Measurements from ENCODE around the gene VPS18. TPM values are rescaled to one million over a fixed set of nuclear protein-coding genes. Genes with fewer than 3 reads are reported as not detected.

VPS18 gene
- total and polyA plus RNA-seq, 2 donors (not counting 3 experiments of a cell fraction or from before 2014, with no cell fraction given): 29.3 to 32.8 TPM

GRCh38 chr15:40892447-40893012 lies 1.7 kb upstream of the VPS18 start:
- Histone ChIP-seq H2AFZ (ENCODE audit: low read depth, low read length) (no peak overlapping the region), H3K79me2 (ENCODE audit: control insufficient read depth, insufficient read depth, low read length) (peaks cover 18% of the 10 kb centered on the region), H3K4me2 (ENCODE audit: insufficient read depth, low read length) (no peak overlapping the region), H3K4me3 (replicated peaks in 1 of 3; ENCODE audit: insufficient read depth in 1 of 3, low read depth in 1 of 3, low read length in 3 of 3) (no peak overlapping the region), H4K20me1 (replicated peaks; ENCODE audit: control insufficient read depth, extremely low read depth, insufficient read depth, low read length) (no peaks in the 10 kb centered on the region), H3K27ac (ENCODE audit: insufficient read depth, low read depth, low read length) (no peak overlapping the region), H3K27me3 (ENCODE audit: control insufficient read depth in 2 of 2, insufficient read depth in 2 of 2, low read length in 2 of 2) (no peaks in the 10 kb centered on the region), H3K9me1 (replicated peaks; ENCODE audit: control insufficient read depth, extremely low read depth, insufficient read depth, low read length) (no peaks in the 10 kb centered on the region), H3K9me3 (replicated peaks; ENCODE audit: control insufficient read depth, insufficient read depth, low read length) (no peaks in the 10 kb centered on the region), H3K4me1 (ENCODE audit: control insufficient read depth, extremely low read depth, insufficient read depth, low read length) (peaks cover 14% of the 10 kb centered on the region), H3K9ac (replicated peaks; ENCODE audit: extremely low read depth, insufficient read depth, low read length) (no peak overlapping the region), H3K36me3 (ENCODE audit: control insufficient read depth in 2 of 2, extremely low read depth in 1 of 2, insufficient read depth in 2 of 2, low read length in 2 of 2) (peaks cover 0 to 2% of the 10 kb centered on the region in 2 experiments)
- dilution Hi-C loops (cut with MboI; ENCODE audit: extremely low pct_ligation_motif_present, low sequenced_read_pairs) (no loop called here), intact Hi-C loops (cut with micrococcal nuclease) (loop anchor here (5.0 to 10.0 kb wide), 3 partner anchors 105 to 328 kb away; partner anchors contain the start of genes CCDC32 and RPUSD2)
- POLR2A ChIA-PET: interaction anchor here (1.1 kb wide), 1 partner anchor 34 kb away, joined by 5 read pairs; no protein-coding TSS in a partner anchor
- TF ChIP-seq EZH2 (IDR thresholded peaks at IDR 0.05; ENCODE audit: borderline replicate concordance, low read depth, low read length, severe bottlenecking) (no peak), GATA2 (IDR thresholded peaks at IDR 0.05; ENCODE audit: insufficient read depth, insufficient read length, low read depth, low read length) (no peak), POLR2A (IDR thresholded peaks at IDR 0.05; ENCODE audit: low read depth, low read length) (no peak), POLR2AphosphoS5 (IDR thresholded peaks at IDR 0.05; ENCODE audit: insufficient read depth, low read depth, low read length) (no peak), MYC (IDR thresholded peaks at IDR 0.05; ENCODE audit: low read depth, low read length) (no peak), FOS (IDR thresholded peaks at IDR 0.05; ENCODE audit: borderline replicate concordance, insufficient read depth, low read length) (no peak), MAX (IDR thresholded peaks at IDR 0.05; ENCODE audit: insufficient read depth, insufficient read length) (no peak)
- FAIRE-seq (no peak), DNase-seq (ENCODE audit: low read depth, low spot score) (no peak)
- BruUV-seq (replicated peaks): no TSS peak
- CTCF ChIA-PET: interaction anchor here (0.6 to 4.0 kb wide), 33 partner anchors 10 to 372 kb away, joined by 3 to 48 read pairs (median 5); partner anchors contain the start of genes C15orf62, CHP1, EXD1 and RAD51

Measured in endothelial cell of umbilical vein (primary cell).